Neural progenitor cell (in vitro differentiated cells): ENCODE measurements around the gene PSMB5.

Source experiments
- CTCF ChIP-seq: fragments of 200-600 bp; sonication (generic); IDR thresholded peaks from 2 replicates; pipeline ENCODE4 v1.5.1; 2017; ENCODE audit warnings: antibody characterized with exemption, mild to moderate bottlenecking
- EZH2phosphoT487 ChIP-seq: fragments of 200-600 bp; sonication (generic); IDR thresholded peaks from 2 replicates; pipeline ENCODE4 v1.6.1; 2017; ENCODE audit warnings: antibody characterized with exemption

- TF ChIP-seq CTCF = no peak
- TF ChIP-seq EZH2phosphoT487 = no peak
Measured at GRCh38 chr14:23040100-23040499, 5.4 kb upstream of the PSMB5 start.
